ENCODE measurements around the gene MYMX.
A peak's percentile ranks its signal among the peaks of the same experiment; 100 is the strongest.

The MYMX gene

GRCh38 chr6:44250718-44251123, 34.0 kb downstream of the MYMX start:
- peak; percentile 45 for DNase-seq (ENCODE audit: low spot score)

DNA sequence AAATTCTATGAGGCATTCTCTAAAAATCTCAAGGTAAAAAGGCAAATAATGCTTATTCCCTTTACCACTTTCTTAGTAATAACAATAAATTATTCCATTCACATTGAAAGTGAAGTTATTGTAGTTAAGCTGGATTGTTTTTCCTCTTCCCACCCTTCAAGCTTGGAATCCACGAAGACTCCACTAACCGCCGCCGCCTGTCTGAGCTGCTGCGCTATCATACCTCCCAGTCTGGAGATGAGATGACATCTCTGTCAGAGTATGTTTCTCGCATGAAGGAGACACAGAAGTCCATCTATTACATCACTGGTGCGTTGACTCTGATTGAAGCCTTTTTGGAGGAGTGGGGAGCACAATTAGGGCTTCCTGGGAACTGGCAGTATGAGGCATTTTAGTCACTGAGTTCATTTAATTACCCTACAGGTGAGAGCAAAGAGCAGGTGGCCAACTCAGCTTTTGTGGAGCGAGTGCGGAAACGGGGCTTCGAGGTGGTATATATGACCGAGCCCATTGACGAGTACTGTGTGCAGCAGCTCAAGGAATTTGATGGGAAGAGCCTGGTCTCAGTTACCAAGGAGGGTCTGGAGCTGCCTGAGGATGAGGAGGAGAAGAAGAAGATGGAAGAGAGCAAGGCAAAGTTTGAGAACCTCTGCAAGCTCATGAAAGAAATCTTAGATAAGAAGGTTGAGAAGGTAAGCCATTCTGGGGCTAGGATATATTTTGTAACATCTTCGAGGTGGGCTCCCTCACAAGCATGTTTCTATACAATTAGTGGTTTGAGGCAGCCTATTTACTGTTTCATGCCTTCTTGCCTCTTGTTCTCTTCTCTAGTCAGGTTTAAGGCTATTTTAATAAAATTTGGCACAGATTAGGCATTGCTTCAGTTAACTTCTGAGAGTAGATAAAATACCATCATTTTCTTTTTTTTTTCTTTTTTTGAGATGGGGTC, 35.1 kb downstream of the MYMX start:
- peak; percentile 51 for DNase-seq (ENCODE audit: low spot score)

- peak; percentile 77 for DNase-seq (ENCODE audit: low spot score)
Measured at GRCh38 chr6:44253307-44254101, 36.8 kb downstream of the MYMX start.

GRCh38 chr6:44254191-44255104, 37.7 kb downstream of the MYMX start:
- DNase-seq (ENCODE audit: low spot score), result peak; percentile 70

- DNase-seq (ENCODE audit: low spot score), result no peak
Measured at GRCh38 chr6:44255105-44255808, 38.5 kb downstream of the MYMX start.

DNA sequence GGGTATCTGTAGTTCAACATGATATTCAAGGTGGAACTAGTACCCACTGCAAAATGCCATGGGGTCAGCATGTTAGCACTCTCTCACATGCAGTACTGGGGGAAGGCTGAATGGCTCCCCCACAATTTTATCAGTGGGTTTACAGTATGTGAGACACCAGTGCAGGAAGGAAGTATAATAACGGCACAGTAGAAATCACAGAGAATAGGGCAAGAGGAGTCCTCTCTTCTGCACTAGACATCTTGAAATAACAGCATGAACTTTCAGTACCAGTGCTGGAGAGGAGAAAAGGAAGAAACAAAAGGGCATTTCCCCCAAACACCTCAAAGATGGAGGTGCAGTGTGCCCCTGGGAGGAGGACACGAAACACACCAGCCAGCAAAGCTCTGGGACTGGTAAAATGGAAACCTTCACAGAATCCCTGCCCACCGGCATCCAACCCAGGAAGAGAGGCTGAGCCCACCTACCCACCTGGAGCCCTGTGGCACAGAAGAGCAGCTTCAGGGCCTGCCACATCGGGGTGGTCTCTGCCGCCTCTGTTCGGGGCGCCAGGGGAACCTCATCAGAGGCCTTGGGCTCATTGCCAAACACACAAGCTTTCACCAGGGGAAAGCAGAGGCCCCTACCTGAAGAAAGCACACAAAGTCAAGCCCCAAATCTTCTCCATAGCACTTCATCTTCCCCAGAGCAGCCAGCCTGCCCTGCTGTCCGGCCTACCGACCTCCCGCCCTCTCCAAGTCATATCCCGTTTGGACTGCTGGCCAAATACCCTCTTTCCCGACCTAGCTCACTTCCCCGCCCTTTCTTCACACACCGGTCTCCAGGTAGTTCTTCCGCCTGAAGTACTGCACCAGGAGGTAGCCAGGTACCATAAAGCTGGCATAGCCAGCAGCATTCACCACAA, 39.4 kb downstream of the MYMX start:
- DNase-seq (ENCODE audit: low spot score), result peak; percentile 80

DNA sequence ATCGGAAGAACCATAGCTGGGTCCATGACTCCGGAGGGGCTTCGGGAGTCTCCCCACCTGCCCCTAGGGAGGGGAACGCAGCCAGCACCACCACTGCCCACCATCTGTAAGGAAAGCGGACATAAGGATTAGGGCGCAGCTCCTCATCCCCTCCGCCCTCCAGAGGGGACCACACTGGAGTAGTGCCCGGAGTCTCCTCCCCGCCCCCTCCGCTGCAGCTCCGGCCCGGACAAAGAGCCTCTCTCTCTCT, 40.0 kb downstream of the MYMX start:
- peak; percentile 61 for DNase-seq (ENCODE audit: low spot score)

DNA sequence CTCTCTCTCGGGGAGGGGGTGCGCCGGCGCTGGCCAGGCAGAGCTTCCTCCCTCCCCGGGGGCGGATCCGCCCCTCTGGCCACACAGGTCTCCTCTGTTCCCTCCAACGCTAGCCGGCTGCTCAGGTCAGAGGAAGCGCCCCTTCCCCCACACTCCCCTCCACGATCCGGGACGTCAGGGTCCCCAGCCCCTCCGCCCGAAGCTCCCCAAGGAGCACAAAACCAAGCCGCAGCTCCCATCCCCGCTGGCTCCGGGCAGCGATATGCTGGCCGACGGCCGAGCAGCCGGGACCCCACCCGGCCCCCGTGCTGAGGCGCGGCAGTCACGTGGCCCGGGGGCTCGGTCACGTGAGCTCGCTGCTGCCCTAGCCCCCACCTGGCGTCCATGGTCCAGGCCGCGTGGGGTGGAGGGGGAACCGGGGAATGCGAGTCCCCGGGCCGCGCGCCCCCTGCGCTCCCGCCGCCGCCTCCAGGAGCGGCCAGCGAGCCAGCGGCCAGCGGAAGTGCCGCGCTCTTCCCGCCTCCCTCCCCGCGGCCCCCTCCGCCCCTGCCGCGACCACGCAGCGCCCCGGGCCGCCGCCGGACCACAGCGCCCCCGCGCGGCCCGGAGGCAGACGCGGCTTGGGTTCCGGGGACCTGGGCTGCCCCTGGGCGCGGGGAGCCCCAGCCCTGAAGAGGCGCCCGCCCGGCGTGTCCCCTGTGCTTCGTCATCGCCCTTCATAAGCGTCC, 40.5 kb downstream of the MYMX start, which contains the start of gene SLC35B2:
SLC35B2 (minus strand) TSS at position 504 of the 728 bp plus-strand sequence; CDS start at position 386, 118 bp downstream.
- peak; percentile 77 for DNase-seq (ENCODE audit: low spot score)

- no peak for DNase-seq (ENCODE audit: low spot score)
Measured at GRCh38 chr6:44257753-44258324, 41.1 kb downstream of the MYMX start.

DNA sequence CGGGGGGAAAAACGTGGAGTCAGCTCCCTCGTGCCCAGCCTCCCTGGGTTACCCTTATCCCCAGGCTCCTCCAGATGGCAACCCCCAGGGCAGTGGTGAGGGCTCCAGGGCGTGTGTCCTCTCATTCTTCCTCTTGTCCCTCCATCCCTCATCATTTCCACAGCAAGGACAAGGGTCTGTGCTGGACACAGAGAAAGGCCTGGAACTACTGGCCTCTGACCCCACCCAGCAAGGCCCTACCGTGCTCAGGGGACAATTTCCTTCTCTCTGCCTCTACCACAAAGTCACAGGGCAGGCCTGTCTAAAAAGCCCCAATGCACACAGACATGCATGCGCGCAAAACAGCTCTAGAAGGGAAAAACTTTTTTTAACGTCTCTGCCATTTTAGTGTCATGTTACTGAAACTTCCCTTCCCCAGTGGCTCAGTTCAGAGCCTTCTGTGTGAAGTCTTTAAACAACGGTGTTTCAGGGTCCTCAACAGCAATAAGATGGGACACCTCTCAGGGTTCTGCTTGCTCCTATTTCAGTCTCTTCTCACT, 41.7 kb downstream of the MYMX start:
- DNase-seq (ENCODE audit: low spot score), result peak; percentile 29

DNA sequence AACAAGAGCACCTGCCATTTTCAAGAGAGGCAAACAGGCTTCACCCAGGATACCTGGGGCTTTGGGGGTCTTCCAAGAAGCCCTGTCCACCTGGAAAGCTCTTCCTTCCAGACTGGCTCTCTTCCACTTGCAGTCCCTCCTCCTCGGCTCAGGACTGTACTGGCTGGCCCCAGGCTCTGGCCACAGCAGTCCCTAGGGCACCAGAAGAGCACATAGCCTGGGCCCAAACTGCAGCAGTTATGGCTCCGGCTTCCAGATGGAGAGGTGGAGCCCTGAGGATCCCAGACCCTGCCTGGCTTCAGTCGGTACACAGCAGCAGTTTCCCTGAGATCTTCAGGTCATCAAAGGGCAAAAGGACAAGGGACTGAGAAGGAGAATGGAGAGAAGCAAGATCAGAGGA, 42.2 kb downstream of the MYMX start:
- DNase-seq (ENCODE audit: low spot score), result no peak

GRCh38 chr6:44260011-44260410, 43.3 kb downstream of the MYMX start:
- DNase-seq (ENCODE audit: low spot score), result no peak

DNA sequence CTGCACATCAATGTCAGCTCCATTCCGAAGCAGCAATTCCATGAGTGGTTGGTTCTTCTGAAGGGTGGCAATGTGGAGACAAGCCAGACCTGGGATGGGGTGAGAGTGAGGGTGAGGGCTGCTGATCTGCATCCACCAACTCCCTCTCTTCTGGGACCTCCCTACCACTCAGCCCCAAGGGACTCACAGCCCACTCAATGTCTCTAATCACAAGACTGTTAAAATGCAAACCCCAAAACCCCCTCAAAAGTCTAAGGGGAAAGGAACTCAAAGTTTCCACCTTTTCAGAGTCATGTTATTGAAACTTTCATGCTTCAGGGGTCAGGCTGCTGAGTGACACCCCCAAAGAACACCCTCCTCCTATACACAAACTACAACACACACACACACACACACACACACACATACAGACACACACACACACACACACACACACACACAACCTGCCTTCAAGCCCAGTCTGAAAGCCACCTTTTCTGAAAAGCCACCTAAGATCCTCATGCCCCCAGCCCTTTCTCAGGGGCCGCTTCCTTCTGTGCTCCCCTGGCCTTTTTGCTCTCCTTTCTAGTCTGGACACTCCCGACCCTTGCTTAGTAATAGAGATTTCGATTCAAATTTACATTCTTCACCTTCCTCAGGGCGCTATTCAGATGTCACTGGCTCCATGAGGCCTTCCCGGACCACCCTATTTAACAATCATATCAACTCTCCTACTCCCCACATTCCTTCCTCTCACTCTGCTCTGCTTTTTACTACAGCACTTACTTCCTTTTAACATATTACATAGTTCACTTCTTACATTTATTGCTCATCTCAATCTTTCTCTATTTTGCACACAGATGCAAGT, 43.9 kb downstream of the MYMX start:
- DNase-seq (ENCODE audit: low spot score), result no peak

- DNase-seq (ENCODE audit: low spot score), result no peak
Measured at GRCh38 chr6:44261581-44261980, 44.9 kb downstream of the MYMX start.

- no peak for DNase-seq (ENCODE audit: low spot score)
Measured at GRCh38 chr6:44262467-44263353, 46.0 kb downstream of the MYMX start.

GRCh38 chr6:44263354-44264100, 46.8 kb downstream of the MYMX start:
- DNase-seq (ENCODE audit: low spot score), result peak; percentile 58

All from NAMALWA (cell line).